ENCODE measurements around the gene ACIN1. TPM values are rescaled to one million over a fixed set of nuclear protein-coding genes. Genes with fewer than 3 reads are reported as not detected.

Gene ACIN1
- total RNA-seq, 1 donor from 2014 or later: 67.8 TPM

- DNase-seq: no peak
Measured at GRCh38 chr14:23013054-23013748, 81.7 kb downstream of the ACIN1 start.

DNA sequence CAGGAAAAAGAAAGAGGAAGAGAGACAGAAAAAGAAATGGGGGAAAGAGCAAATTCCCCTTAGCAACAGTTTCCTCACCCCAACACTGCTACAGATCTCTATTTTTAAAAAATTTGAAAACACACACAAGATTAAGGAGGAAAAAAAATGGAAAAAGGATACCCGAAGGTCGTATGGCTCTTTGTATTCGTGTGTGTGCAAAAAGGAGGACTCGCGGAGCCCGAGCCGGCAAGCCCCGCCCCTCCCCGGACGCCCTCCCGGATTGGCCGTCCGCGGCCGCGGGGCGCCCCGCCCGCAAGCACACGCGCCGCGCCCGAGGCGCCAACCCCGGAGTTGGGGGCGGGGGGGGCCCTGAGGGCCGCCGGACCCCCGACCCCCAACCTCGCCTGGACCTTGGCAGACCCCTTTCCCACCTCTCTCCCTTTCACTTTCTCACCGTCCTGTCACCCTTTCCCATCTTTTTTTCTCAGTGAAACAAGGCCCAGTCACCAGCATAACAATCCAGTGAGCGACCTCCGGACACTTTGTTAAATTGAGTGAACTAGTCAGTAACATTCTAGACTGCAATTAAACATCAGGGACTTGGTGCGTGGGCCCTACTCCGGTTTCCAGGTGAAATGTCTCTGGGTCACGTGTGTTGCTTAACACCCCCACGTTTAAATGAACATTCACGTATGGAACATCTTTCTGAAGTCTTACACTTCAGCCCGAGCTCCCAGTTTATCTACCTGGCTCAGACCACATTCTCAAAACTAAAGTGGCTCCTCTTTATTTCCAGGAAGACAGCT is 84.8 kb downstream of the ACIN1 start, which contains the start of gene C14orf93:
TSS of gene C14orf93 (minus strand) at position 205 of the 788 bp plus-strand sequence. CDS start 11,120 bp downstream, outside the sequence.
- DNase-seq: peak; percentile 68

- DNase-seq: no peak
Measured at GRCh38 chr14:23009483-23009938, 85.4 kb downstream of the ACIN1 start.

GRCh38 chr14:23008831-23009230 is 86.1 kb downstream of the ACIN1 start:
- DNase-seq: no peak

Other genes starting within 250 kb of the ACIN1 start
- 3.4 TPM for gene LRP10, start 223.4 kb downstream of the ACIN1 start, total RNA-seq
- 1.7 TPM for gene REM2, start 211.9 kb downstream of the ACIN1 start, total RNA-seq
- 78.6 TPM for gene RBM23, start 176.0 kb downstream of the ACIN1 start, total RNA-seq
- gene PRMT5, start 165.8 kb downstream of the ACIN1 start, total RNA-seq: 39.8 TPM
- 20.9 TPM for gene HAUS4, start 138.0 kb downstream of the ACIN1 start, total RNA-seq
- gene AJUBA, start 112.6 kb downstream of the ACIN1 start, total RNA-seq: 8.1 TPM
- 5.5 TPM for gene C14orf93, start 85.0 kb downstream of the ACIN1 start, total RNA-seq
- gene PSMB5, start 60.2 kb downstream of the ACIN1 start, total RNA-seq: 149 TPM
- not detected for gene PSMB11, start 52.9 kb downstream of the ACIN1 start, total RNA-seq
- gene CDH24, start 37.6 kb downstream of the ACIN1 start, total RNA-seq: 10.3 TPM
- 17.9 TPM for gene C14orf119, start 369 bp upstream of the ACIN1 start, total RNA-seq
- gene CIROP, start 9.9 kb upstream of the ACIN1 start, total RNA-seq: not detected
- gene CEBPE, start 24.1 kb upstream of the ACIN1 start, total RNA-seq: 0.31 TPM
- gene SLC7A8, start 88.5 kb upstream of the ACIN1 start, total RNA-seq: 3.4 TPM
- gene RNF212B, start 142.8 kb upstream of the ACIN1 start, total RNA-seq: not detected
- gene HOMEZ, start 191.0 kb upstream of the ACIN1 start, total RNA-seq: 2.5 TPM
- gene PPP1R3E, start 207.7 kb upstream of the ACIN1 start, total RNA-seq: 5.8 TPM
- gene BCL2L2, start 211.7 kb upstream of the ACIN1 start, total RNA-seq: 17.8 TPM
- 59.6 TPM for gene PABPN1, start 226.3 kb upstream of the ACIN1 start, total RNA-seq

Data from occipital lobe (tissue), 2 donors.